Measurements from ENCODE around the gene PRUNE2.

DNA sequence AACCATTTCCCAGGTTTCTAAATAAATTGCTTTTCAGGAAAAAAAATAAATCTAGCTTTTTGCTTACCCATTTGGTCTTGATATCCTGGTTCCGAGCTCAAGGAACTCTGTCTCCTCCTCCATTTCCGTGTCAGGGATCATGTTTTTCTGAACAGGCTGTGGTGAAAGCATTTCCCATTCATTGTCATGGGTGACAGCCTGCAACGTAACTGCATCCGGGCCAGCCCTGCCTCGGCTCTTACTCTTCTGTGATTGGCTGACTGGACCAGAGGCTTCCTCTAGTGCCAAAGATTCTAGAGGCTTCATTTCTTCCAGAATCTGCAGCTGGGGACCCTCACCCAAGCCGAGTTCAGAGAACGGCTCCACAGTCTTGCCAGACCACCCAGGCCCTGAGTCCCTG, 202.6 kb downstream of the PRUNE2 start:
- TF ChIP-seq ZBTB12 (CRISPR knock-in tag; IDR thresholded peaks at IDR 0.05) (no peak), MYNN (IDR thresholded peaks at IDR 0.05) (no peak), MYNN (CRISPR knock-in tag; IDR thresholded peaks at IDR 0.05) (no peak), RNF219 (CRISPR knock-in tag; IDR thresholded peaks at IDR 0.05) (no peak), GTF3C2 (IDR thresholded peaks at IDR 0.05; ENCODE audit: borderline replicate concordance, extremely low read depth, insufficient read length) (no peak), CEBPG (CRISPR knock-in tag; IDR thresholded peaks at IDR 0.05) (no peak), CEBPG (tag; conservative IDR thresholded peaks at IDR 0.05 in 1 of 2, IDR thresholded peaks at IDR 0.05 in 1 of 2) (no peak), MAFG (tag; conservative IDR thresholded peaks at IDR 0.05) (no peak), ZNF551 (CRISPR knock-in tag; IDR thresholded peaks at IDR 0.05) (no peak)
- TF ChIP-seq, protein P1, sequence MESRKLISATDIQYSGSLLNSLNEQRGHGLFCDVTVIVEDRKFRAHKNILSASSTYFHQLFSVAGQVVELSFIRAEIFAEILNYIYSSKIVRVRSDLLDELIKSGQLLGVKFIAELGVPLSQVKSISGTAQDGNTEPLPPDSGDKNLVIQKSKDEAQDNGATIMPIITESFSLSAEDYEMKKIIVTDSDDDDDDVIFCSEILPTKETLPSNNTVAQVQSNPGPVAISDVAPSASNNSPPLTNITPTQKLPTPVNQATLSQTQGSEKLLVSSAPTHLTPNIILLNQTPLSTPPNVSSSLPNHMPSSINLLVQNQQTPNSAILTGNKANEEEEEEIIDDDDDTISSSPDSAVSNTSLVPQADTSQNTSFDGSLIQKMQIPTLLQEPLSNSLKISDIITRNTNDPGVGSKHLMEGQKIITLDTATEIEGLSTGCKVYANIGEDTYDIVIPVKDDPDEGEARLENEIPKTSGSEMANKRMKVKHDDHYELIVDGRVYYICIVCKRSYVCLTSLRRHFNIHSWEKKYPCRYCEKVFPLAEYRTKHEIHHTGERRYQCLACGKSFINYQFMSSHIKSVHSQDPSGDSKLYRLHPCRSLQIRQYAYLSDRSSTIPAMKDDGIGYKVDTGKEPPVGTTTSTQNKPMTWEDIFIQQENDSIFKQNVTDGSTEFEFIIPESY (CRISPR knock-in tag; IDR thresholded peaks at IDR 0.05) = no peak
- TF ChIP-seq, protein P2, sequence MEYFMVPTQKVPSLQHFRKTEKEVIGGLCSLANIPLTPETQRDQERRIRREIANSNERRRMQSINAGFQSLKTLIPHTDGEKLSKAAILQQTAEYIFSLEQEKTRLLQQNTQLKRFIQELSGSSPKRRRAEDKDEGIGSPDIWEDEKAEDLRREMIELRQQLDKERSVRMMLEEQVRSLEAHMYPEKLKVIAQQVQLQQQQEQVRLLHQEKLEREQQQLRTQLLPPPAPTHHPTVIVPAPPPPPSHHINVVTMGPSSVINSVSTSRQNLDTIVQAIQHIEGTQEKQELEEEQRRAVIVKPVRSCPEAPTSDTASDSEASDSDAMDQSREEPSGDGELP (CRISPR knock-in tag; IDR thresholded peaks at IDR 0.05; ENCODE audit: borderline replicate concordance) = no peak
- TF ChIP-seq, protein P3, sequence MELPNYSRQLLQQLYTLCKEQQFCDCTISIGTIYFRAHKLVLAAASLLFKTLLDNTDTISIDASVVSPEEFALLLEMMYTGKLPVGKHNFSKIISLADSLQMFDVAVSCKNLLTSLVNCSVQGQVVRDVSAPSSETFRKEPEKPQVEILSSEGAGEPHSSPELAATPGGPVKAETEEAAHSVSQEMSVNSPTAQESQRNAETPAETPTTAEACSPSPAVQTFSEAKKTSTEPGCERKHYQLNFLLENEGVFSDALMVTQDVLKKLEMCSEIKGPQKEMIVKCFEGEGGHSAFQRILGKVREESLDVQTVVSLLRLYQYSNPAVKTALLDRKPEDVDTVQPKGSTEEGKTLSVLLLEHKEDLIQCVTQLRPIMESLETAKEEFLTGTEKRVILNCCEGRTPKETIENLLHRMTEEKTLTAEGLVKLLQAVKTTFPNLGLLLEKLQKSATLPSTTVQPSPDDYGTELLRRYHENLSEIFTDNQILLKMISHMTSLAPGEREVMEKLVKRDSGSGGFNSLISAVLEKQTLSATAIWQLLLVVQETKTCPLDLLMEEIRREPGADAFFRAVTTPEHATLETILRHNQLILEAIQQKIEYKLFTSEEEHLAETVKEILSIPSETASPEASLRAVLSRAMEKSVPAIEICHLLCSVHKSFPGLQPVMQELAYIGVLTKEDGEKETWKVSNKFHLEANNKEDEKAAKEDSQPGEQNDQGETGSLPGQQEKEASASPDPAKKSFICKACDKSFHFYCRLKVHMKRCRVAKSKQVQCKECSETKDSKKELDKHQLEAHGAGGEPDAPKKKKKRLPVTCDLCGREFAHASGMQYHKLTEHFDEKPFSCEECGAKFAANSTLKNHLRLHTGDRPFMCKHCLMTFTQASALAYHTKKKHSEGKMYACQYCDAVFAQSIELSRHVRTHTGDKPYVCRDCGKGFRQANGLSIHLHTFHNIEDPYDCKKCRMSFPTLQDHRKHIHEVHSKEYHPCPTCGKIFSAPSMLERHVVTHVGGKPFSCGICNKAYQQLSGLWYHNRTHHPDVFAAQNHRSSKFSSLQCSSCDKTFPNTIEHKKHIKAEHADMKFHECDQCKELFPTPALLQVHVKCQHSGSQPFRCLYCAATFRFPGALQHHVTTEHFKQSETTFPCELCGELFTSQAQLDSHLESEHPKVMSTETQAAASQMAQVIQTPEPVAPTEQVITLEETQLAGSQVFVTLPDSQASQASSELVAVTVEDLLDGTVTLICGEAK (IDR thresholded peaks at IDR 0.05) = no peak
- TF ChIP-seq, protein P3 (CRISPR knock-in tag; IDR thresholded peaks at IDR 0.05) = no peak

Data from K562 (cell line).